PFSK-1 (cell line): ENCODE data around the gene NSMCE1.

Experiments used
- FOXP2 ChIP-seq: optimal IDR thresholded peaks from 2 replicates; pipeline ENCODE3; 2011; ENCODE audit warnings: borderline replicate concordance, control low read depth, inconsistent platforms; ENCODE audit not compliant: insufficient read depth; ENCODE audit errors: extremely low read length, extremely low read depth
- POLR2AphosphoS5 ChIP-seq: IDR thresholded peaks from 2 replicates; pipeline ENCODE4 v1.6.1; 2012; ENCODE audit warnings: low read depth, mild to moderate bottlenecking, control low read depth, low read length, moderate library complexity
- REST ChIP-seq, 2 experiments: IDR thresholded peaks; 2 replicates each; pipeline versions ENCODE4 v1.6.1 to v1.8.0; 2011 to 2012; ENCODE audit warnings: low read depth in 2 of 2, low read length in 2 of 2, control low read depth in 1 of 2, inconsistent platforms in 1 of 2, mild to moderate bottlenecking in 1 of 2, moderate library complexity in 1 of 2; ENCODE audit not compliant: insufficient read depth in 1 of 2
- SIN3A ChIP-seq: IDR thresholded peaks from 2 replicates; pipeline ENCODE4 v1.6.1; 2012; ENCODE audit warnings: mild to moderate bottlenecking, low read length, moderate library complexity, borderline replicate concordance; ENCODE audit not compliant: insufficient read depth
- TAF1 ChIP-seq: IDR thresholded peaks from 2 replicates; pipeline ENCODE4 v1.6.1; 2012; ENCODE audit warnings: low read length, control low read depth, borderline replicate concordance; ENCODE audit not compliant: insufficient read depth

Gene NSMCE1

GRCh38 chr16:27217256-27217655 is 51.3 kb downstream of the NSMCE1 start:
- TF ChIP-seq FOXP2 = no peak
- TF ChIP-seq REST (IDR thresholded peaks at IDR 0.05; ENCODE audit: insufficient read depth in 1 of 2, low read depth in 2 of 2, low read length in 2 of 2) = no peak
- TF ChIP-seq SIN3A = no peak
- TF ChIP-seq POLR2AphosphoS5 = no peak
- no peak for TF ChIP-seq TAF1

GRCh38 chr16:27216297-27216885 is 52.2 kb downstream of the NSMCE1 start:
- TF ChIP-seq REST (IDR thresholded peaks at IDR 0.05; ENCODE audit: insufficient read depth in 1 of 2, low read depth in 2 of 2, low read length in 2 of 2) = no peak
- no peak for TF ChIP-seq SIN3A
- no peak for TF ChIP-seq POLR2AphosphoS5
- TF ChIP-seq TAF1 = no peak
- TF ChIP-seq FOXP2 = no peak

- no peak for TF ChIP-seq FOXP2
- no peak for TF ChIP-seq TAF1
- TF ChIP-seq SIN3A = no peak
- no peak for TF ChIP-seq POLR2AphosphoS5
- no peak for TF ChIP-seq REST (IDR thresholded peaks at IDR 0.05; ENCODE audit: insufficient read depth in 1 of 2, low read depth in 2 of 2, low read length in 2 of 2)
Observed at GRCh38 chr16:27215660-27216059, 52.9 kb downstream of the NSMCE1 start.

- TF ChIP-seq POLR2AphosphoS5 (no peak), TAF1 (no peak), FOXP2 (no peak), REST (IDR thresholded peaks at IDR 0.05; ENCODE audit: insufficient read depth in 1 of 2, low read depth in 2 of 2, low read length in 2 of 2) (no peak), SIN3A (no peak)
Observed at GRCh38 chr16:27214084-27214961, 54.2 kb downstream of the NSMCE1 start.

- TF ChIP-seq REST (IDR thresholded peaks at IDR 0.05; ENCODE audit: insufficient read depth in 1 of 2, low read depth in 2 of 2, low read length in 2 of 2) (no peak), POLR2AphosphoS5 (no peak), TAF1 (no peak), SIN3A (no peak), FOXP2 (no peak)
Observed at GRCh38 chr16:27211026-27211425, 57.5 kb downstream of the NSMCE1 start.
